Measurements from ENCODE around the gene SLC2A6. TPM values are rescaled to one million over a fixed set of nuclear protein-coding genes. Genes with fewer than 3 reads are reported as not detected.
"Not testable (repeated sequence)": the region's sequence is repeated elsewhere in the genome, so short reads cannot be mapped to it uniquely, and the experiment has no call there.

SLC2A6 gene
- total RNA-seq, 1 donor from 2014 or later: 0.92 TPM

GRCh38 chr9:133461975-133462374 is 16.9 kb downstream of the SLC2A6 start:
- DNase-seq: no peak

GRCh38 chr9:133460405-133461175 is 18.3 kb downstream of the SLC2A6 start:
- peak; percentile 68 for DNase-seq

- DNase-seq: peak; percentile 97
Observed at GRCh38 chr9:133459476-133460404, 19.2 kb downstream of the SLC2A6 start, which contains the start of gene CACFD1. Gene CACFD1 (plus strand): TSS chr9:133459978. CDS start chr9:133460067, 89 bp downstream.

GRCh38 chr9:133458643-133459312 is 20.1 kb downstream of the SLC2A6 start:
- no peak for DNase-seq

- no peak for DNase-seq
Observed at GRCh38 chr9:133457748-133458147, 21.2 kb downstream of the SLC2A6 start.

GRCh38 chr9:133457233-133457632 is 21.7 kb downstream of the SLC2A6 start:
- no peak for DNase-seq

- DNase-seq: no peak
Observed at GRCh38 chr9:133456409-133456808, 22.5 kb downstream of the SLC2A6 start.

GRCh38 chr9:133455936-133456335 is 23.0 kb downstream of the SLC2A6 start:
- no peak for DNase-seq

- no peak for DNase-seq
Observed at GRCh38 chr9:133454943-133455673, 23.8 kb downstream of the SLC2A6 start.

- DNase-seq: no peak
Observed at GRCh38 chr9:133454325-133454724, 24.6 kb downstream of the SLC2A6 start.

GRCh38 chr9:133453651-133454050 is 25.2 kb downstream of the SLC2A6 start:
- peak; percentile 25 for DNase-seq

- no peak for DNase-seq
Observed at GRCh38 chr9:133452562-133452961, 26.3 kb downstream of the SLC2A6 start.

GRCh38 chr9:133451865-133452264 is 27.0 kb downstream of the SLC2A6 start:
- DNase-seq: not testable (repeated sequence)

- DNase-seq: no peak
Observed at GRCh38 chr9:133449760-133450159, 29.1 kb downstream of the SLC2A6 start.

- no peak for DNase-seq
Observed at GRCh38 chr9:133448487-133448972, 30.4 kb downstream of the SLC2A6 start.

GRCh38 chr9:133445293-133445969 is 33.5 kb downstream of the SLC2A6 start:
- DNase-seq: no peak

- DNase-seq: no peak
Observed at GRCh38 chr9:133443982-133444381, 34.9 kb downstream of the SLC2A6 start.

GRCh38 chr9:133443248-133443647 is 35.7 kb downstream of the SLC2A6 start:
- DNase-seq: no peak

GRCh38 chr9:133441571-133441970 is 37.3 kb downstream of the SLC2A6 start:
- no peak for DNase-seq

GRCh38 chr9:133440874-133441273 is 38.0 kb downstream of the SLC2A6 start:
- no peak for DNase-seq

- no peak for DNase-seq
Observed at GRCh38 chr9:133439337-133439736, 39.6 kb downstream of the SLC2A6 start.
